ENCODE results near the gene CDKN3.
"Not testable (repeated sequence)": the region's sequence is repeated elsewhere in the genome, so short reads cannot be mapped to it uniquely, and the experiment has no call there.

The CDKN3 gene

DNA sequence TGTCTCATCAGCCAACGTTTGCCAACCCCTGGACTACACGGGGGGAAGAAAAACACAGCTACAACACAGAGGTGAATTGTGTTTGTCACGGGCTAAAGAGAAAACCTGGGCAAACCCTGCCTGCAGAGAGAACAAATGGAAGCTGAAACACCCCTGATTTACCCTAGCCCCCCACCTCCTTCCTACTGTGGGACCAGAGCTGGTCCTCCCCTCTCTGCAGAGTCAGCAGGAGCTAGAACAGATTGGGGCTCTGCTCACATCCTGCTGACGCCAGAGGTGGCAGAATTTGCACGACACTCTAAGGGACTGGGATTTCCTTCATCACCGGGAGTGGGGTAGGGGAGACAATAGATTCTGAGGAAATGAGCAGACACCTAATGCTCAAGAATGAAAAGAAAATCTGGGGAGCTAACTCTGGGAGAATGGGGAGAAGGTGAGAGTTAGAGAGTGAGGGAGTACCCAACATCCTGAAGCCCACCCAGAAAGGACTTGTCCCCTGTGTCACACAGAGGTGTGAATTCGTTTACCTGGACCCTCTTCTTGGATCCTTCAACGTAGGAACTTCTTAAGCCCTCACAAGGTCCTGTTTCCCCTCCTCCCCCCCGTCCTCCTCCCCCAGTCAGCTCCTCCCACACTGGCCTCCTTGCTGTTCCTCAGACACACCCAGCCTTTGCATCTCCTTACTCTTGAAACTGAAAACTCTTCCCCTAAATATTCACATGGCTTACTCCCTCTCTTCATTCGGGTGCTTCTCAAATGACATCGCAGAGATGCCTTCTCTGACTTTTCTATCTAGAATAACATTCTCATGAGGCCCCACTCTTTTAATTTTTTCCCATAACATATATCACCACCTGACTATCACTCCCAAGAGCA is 26.2 kb upstream of the CDKN3 start:
- DNase-seq = no peak

DNA sequence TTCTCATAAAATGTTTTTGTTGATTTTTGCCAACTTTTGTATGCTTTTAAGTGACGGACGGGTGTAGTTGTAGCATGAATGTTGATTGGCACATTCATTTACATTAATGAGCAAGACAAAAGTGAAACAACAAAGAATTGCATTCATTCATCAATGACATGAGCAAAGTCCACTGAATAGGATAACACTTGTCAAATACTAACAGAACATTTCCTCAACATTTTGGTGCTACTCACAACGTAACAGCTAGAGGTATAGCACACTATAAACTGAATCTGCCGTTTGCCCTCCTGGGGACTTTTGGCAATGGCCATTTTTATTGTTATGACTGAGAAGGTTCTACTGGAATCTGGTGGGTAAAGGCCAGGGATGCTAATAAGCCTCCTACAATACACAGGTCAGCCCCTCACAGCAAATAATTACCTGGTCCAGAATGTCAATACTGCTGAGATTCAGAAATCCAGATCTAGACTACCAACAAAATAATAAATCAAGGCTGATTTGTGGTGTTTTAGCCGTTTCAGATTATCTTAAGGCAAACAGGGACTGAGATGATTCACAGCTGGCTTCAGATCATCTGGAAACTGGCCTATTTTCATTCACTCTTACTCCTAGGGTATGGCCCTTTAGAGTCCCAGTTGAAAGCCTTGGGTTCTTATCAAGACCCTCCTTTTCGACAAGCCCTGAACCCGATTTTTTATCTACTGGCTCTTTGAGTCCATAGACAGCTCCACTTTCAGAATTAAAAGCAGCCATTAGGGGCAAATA is 22.5 kb upstream of the CDKN3 start:
- no peak for DNase-seq

- no peak for DNase-seq
Measured at GRCh38 chr14:54377501-54377900, 19.3 kb upstream of the CDKN3 start.

- not testable (repeated sequence) for DNase-seq
Measured at GRCh38 chr14:54378893-54379292, 17.9 kb upstream of the CDKN3 start.

GRCh38 chr14:54380558-54380957 is 16.2 kb upstream of the CDKN3 start:
- not testable (repeated sequence) for DNase-seq

DNA sequence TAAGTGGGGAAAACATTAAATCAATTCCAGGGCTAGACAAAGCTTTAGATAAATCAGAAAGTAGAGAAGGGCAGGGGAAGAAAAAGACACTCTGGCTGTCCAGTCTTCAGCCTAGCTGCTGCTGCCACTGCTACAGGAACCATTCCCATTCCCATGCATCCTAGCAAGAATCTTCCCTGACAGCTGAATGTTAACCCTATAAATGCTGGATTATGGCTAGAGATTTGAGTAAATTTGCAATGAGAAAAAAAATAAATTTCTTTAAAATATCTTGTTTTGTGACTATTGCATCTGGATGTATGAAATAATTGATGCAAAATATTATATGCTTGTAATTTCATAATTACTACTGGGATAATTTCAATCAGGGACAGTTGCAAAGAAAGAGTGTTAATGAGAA is 15.0 kb upstream of the CDKN3 start:
- DNase-seq = no peak

- DNase-seq = no peak
Measured at GRCh38 chr14:54383835-54384234, 13.0 kb upstream of the CDKN3 start.

DNA sequence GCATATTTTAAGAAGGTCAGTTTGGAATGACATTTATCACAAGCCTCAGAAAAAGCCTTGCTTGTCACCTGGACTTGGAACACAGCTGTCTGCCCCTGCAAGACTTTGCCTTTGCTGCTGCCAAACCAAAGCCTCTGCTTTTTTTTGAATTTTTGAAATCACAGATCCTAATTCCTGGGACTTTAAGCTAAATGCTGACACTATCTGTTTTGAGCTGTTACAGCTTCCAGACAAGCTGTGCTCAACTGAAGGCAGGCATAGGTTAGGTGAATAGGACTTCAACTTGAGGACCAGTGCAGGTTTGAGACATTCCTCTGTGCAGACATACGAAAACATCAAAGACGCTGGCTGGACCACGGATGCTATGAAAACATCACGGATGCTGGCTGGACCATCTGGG is 11.3 kb upstream of the CDKN3 start:
- no peak for DNase-seq

GRCh38 chr14:54387328-54387727 is 9.5 kb upstream of the CDKN3 start:
- DNase-seq = no peak

DNA sequence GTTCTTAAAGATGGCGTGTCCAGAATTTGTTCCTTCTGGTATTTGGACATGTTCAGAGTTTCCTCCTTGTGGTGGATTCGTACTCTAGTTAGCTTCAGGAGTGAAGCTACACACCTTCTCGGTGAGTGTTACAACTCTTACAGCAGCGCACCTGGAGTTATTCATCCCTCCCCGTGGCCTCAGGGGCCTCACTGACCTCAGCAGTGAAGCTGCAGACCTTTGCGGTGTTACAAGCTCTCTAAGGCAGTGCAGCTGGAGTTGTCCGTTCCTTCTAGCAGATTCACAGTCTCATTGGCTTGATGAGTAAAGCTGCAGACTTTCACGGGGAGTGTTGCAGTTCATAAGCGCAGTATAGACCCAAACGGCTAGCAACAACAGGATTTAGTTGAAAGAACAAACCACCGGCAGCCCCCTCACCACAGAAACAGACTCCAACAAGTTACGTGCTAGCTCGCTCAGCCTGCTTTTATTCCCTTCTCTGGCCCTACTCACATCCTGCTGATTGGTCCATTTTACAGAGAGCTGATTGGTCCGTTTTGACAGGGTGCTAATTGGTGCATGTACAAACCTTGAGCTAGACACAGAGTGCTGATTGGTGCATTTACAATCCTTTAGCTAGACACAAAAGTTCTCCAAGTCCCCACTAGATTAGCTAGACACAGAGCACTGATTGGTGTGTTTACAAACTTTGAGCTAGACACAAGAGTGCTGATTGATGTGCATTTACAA is 4.5 kb upstream of the CDKN3 start:
- DNase-seq = no peak

GRCh38 chr14:54392986-54393884 is 3.6 kb upstream of the CDKN3 start:
- DNase-seq = not testable (repeated sequence)

GRCh38 chr14:54394596-54394995 is 2.2 kb upstream of the CDKN3 start:
- DNase-seq = no peak

- DNase-seq = no peak
Measured at GRCh38 chr14:54395284-54395683, 1.5 kb upstream of the CDKN3 start.

DNA sequence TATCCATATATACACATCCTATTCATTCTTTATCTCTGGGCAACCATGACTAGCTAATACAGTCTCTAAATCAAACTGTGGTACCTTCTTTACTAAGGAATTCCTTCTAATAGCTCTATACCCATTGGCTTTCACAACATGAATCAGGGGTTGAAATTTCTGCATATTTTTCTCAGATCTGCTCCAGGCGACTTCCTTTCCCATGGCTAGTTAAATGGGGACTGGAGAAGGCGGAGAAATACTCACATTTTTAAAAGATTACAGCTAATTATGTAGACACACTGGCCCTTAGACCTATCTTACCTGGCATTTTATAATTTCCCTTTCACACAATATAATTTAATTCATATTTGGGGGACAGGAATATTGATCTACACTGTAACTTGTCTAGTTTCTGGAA is 1.1 kb upstream of the CDKN3 start:
- no peak for DNase-seq

GRCh38 chr14:54396183-54396492 is 669 bp upstream of the CDKN3 start:
- no peak for DNase-seq

- DNase-seq = no peak
Measured at GRCh38 chr14:54399560-54399959, 2.8 kb downstream of the CDKN3 start.

DNA sequence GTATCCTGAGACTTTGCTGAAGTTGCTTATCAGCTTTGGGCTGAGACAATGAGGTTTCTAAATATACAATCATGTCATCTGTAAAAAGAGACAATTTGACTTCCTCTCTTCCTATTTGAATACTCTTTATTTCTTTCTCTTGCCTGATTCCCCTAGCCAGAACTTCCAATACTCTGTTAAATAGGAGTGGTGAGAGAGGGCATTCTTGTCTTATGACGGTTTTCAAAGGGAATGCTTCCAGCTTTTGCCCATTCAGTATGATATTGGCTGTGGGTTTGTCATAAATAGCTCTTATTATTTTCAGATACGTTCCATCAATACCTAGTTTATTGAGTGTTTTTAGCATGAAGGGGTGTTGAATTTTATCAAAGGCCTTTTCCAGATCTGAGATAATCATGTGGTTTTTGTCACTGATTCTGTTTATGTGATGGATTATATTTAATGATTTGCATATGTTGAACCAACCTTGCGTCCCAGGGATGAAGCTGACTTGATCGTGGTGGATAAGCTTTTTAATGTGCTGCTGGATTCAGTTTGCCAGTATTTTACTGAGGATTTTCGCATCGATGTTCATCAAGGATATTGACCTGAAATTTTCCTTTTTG is 6.7 kb downstream of the CDKN3 start:
- not testable (repeated sequence) for DNase-seq

GRCh38 chr14:54410215-54410614 is 13.4 kb downstream of the CDKN3 start:
- DNase-seq = no peak

GRCh38 chr14:54411371-54411770 is 14.6 kb downstream of the CDKN3 start:
- DNase-seq = no peak

GRCh38 chr14:54420478-54421142 is 23.8 kb downstream of the CDKN3 start:
- no peak for DNase-seq

DNA sequence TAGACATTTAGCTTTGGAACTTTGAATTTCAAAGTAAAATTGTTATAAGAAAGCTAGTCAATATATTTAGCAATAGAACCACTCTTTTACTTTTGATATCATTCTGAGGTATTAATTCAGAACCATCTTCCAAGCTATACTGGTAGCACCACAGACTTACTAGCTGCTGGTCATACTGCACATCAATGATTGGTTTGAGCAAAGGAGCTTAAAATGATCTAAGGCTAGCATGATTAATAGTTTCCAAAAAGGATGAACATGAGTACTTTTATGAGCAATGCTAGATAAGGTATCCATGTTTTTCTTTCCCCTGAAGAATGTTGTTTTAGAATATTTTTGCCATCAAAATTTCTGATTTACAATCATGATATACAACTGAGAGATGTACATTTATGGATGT is 27.2 kb downstream of the CDKN3 start:
- DNase-seq = no peak

GRCh38 chr14:54424479-54424901 is 27.7 kb downstream of the CDKN3 start:
- DNase-seq = no peak

All from SIG-M5 (cell line).